ENCODE results near the gene DNAJA3.

Gene DNAJA3

GRCh38 chr16:4463522-4464163 lies 38.0 kb downstream of the DNAJA3 start:
- H3K27ac ChIP-seq: 0 out of 2 replicates have a peak overlapping the region, but pooled peaks have one; percentile 18
- TF ChIP-seq ZFX (IDR thresholded peaks at IDR 0.05; ENCODE audit: borderline replicate concordance) (no peak), CTCF (IDR thresholded peaks at IDR 0.05) (no peak)

GRCh38 chr16:4465977-4466779 lies 40.5 kb downstream of the DNAJA3 start:
- no peak overlapping the region for H3K27ac ChIP-seq
- TF ChIP-seq ZFX (IDR thresholded peaks at IDR 0.05; ENCODE audit: borderline replicate concordance) (no peak), CTCF (IDR thresholded peaks at IDR 0.05) (no peak)

GRCh38 chr16:4467916-4468315 lies 42.2 kb downstream of the DNAJA3 start:
- no peak overlapping the region for H3K27ac ChIP-seq
- TF ChIP-seq CTCF (IDR thresholded peaks at IDR 0.05) (no peak), ZFX (IDR thresholded peaks at IDR 0.05; ENCODE audit: borderline replicate concordance) (no peak)

- no peak for TF ChIP-seq CTCF (IDR thresholded peaks at IDR 0.05)
- no peak for TF ChIP-seq ZFX (IDR thresholded peaks at IDR 0.05; ENCODE audit: borderline replicate concordance)
- no peak overlapping the region for H3K27ac ChIP-seq
These were observed 43.3 kb downstream of the DNAJA3 start for GRCh38 chr16:4468972-4469371.

- TF ChIP-seq CTCF (IDR thresholded peaks at IDR 0.05): no peak
- no peak for TF ChIP-seq ZFX (IDR thresholded peaks at IDR 0.05; ENCODE audit: borderline replicate concordance)
- no peak overlapping the region for H3K27ac ChIP-seq
These were observed 46.2 kb downstream of the DNAJA3 start for GRCh38 chr16:4471869-4472268.

GRCh38 chr16:4472880-4473279 lies 47.2 kb downstream of the DNAJA3 start:
- H3K27ac ChIP-seq: peak overlapping the region; percentile 96; the same call in 1 of the 2 replicates
- no peak for TF ChIP-seq CTCF (IDR thresholded peaks at IDR 0.05)
- TF ChIP-seq ZFX (IDR thresholded peaks at IDR 0.05; ENCODE audit: borderline replicate concordance): no peak
